Loucy (cell line): ENCODE results near the gene TNFRSF13B.
"Not testable (repeated sequence)": the region's sequence is repeated elsewhere in the genome, so short reads cannot be mapped to it uniquely, and the experiment has no call there.

Source experiments
- H2AFZ ChIP-seq: fragments of 200-600 bp; sonication (generic); 2 replicates; pipeline ENCODE4 v1.6.0; 2016; ENCODE audit warnings: antibody characterized with exemption, mild to moderate bottlenecking, low read length, moderate library complexity
- H3F3A ChIP-seq: fragments of 200-600 bp; 2 replicates; pipeline ENCODE4 v1.6.0; 2016; ENCODE audit warnings: antibody characterized with exemption, low read depth, mild to moderate bottlenecking
- H3K27me3 ChIP-seq: fragments of 200-600 bp; sonication (generic); 2 replicates; pipeline ENCODE4 v1.6.1; 2014; ENCODE audit warnings: low read length, mild to moderate bottlenecking; ENCODE audit not compliant: insufficient read depth, poor library complexity, severe bottlenecking
- H3K36me3 ChIP-seq: fragments of 200-600 bp; sonication (generic); 2 replicates; pipeline ENCODE4 v1.6.1; 2016; ENCODE audit warnings: low read length; ENCODE audit not compliant: insufficient read depth
- H3K4me1 ChIP-seq: fragments of 200-600 bp; sonication (generic); 2 replicates; pipeline ENCODE4 v1.5.1; 2014; ENCODE audit warnings: low read length, mild to moderate bottlenecking; ENCODE audit not compliant: insufficient read depth, poor library complexity, severe bottlenecking
- H3K4me2 ChIP-seq: fragments of 200-600 bp; sonication (generic); 2 replicates; pipeline ENCODE4 v1.6.0; 2014; ENCODE audit warnings: antibody characterized with exemption, low read length, low read depth, mild to moderate bottlenecking; ENCODE audit not compliant: poor library complexity, severe bottlenecking
- H3K4me3 ChIP-seq: fragments of 200-600 bp; sonication (generic); 2 replicates; pipeline ENCODE4 v1.5.1; 2014; ENCODE audit warnings: low read length, mild to moderate bottlenecking, mixed read lengths; ENCODE audit not compliant: poor library complexity, severe bottlenecking
- H3K79me2 ChIP-seq: fragments of 200-600 bp; sonication (generic); 2 replicates; pipeline ENCODE4 v1.6.1; 2014; ENCODE audit warnings: low read length; ENCODE audit not compliant: insufficient read depth
- H3K9ac ChIP-seq: fragments of 200-600 bp; sonication (generic); 2 replicates; pipeline ENCODE4 v1.6.0; 2014; ENCODE audit warnings: mild to moderate bottlenecking, low read depth, low read length, moderate library complexity; ENCODE audit not compliant: poor library complexity, severe bottlenecking
- H3K9me2 ChIP-seq: fragments of 200-600 bp; sonication (generic); replicated peaks from 2 replicates; pipeline ENCODE4 v1.6.1; 2016; ENCODE audit warnings: low read depth, low read length, mixed read lengths
- H3K9me3 ChIP-seq: fragments of 200-600 bp; sonication (generic); 2 replicates; pipeline ENCODE4 v1.6.1; 2014; ENCODE audit warnings: mild to moderate bottlenecking, antibody characterized with exemption, low read length, low read depth; ENCODE audit not compliant: insufficient read depth
- H4K20me1 ChIP-seq: fragments of 200-600 bp; sonication (generic); 2 replicates; pipeline ENCODE4 v1.6.0; 2014; ENCODE audit warnings: antibody characterized with exemption, low read length, mild to moderate bottlenecking; ENCODE audit not compliant: insufficient read depth, poor library complexity, severe bottlenecking
- CTCF ChIP-seq: fragments of 200-600 bp; sonication (generic); conservative IDR thresholded peaks from 2 replicates; pipeline ENCODE4 v1.5.1; 2014; ENCODE audit warnings: mild to moderate bottlenecking, antibody characterized with exemption, low read length
- EZH2phosphoT487 ChIP-seq: fragments of 200-600 bp; IDR thresholded peaks from 2 replicates; pipeline ENCODE4 v1.6.1; 2018; ENCODE audit warnings: antibody characterized with exemption, mild to moderate bottlenecking, moderate library complexity, borderline replicate concordance

The TNFRSF13B gene

DNA sequence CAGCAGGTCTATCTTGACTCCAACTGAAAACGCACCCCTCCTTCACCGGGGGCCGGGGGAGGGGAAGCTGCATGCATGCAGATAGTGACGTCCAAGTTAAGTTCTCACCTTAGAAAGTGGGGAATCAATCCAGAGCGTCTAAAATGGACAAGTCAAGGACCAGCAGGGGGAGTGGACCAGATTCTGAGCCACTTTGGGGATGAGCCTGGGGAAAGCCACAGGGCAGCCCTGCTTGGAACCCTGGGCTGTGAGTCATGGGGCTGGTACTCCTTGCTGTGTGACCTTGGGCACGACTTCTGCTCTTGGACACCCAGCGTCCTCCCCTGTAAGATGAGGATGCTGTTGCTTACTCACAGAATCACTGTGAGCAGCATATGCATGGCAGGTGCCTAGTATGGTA lies 9.1 kb downstream of the TNFRSF13B start:
- no peak overlapping the region for H3K9ac ChIP-seq
- TF ChIP-seq CTCF (no peak), EZH2phosphoT487 (no peak)
- H3K27me3 ChIP-seq, result no peaks in the 10 kb centered on the region
- H3K4me1 ChIP-seq, result no peaks in the 10 kb centered on the region
- no peaks in the 10 kb centered on the region for H3F3A ChIP-seq
- H3K36me3 ChIP-seq, result no peaks in the 10 kb centered on the region
- H2AFZ ChIP-seq, result no peak overlapping the region
- H4K20me1 ChIP-seq, result no peaks in the 10 kb centered on the region
- H3K4me2 ChIP-seq, result no peak overlapping the region
- no peak overlapping the region for H3K4me3 ChIP-seq
- H3K9me2 ChIP-seq, result no peaks in the 10 kb centered on the region
- no peaks in the 10 kb centered on the region for H3K79me2 ChIP-seq
- H3K9me3 ChIP-seq, result no peaks in the 10 kb centered on the region

DNA sequence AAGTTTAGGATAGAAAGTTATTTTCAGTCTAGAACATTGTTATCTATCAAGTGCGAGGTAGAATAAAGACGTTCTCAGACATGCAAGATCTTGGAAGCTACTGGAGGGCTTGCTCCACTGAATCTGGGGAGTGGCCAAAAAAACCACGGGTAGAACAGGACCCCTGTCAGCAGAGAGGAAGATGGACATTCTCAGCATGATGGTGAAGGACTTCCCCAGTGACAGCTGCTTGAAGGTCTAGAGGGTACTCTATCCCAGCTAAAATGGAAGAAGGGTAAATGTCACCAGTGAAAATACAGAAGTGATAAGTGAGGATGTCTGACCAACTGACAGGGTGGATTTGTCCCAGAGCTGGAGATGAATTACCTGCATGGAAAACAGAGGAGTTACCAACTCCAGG lies 10.1 kb downstream of the TNFRSF13B start:
- H3K9me2 ChIP-seq, result no peaks in the 10 kb centered on the region; the same call in 1 of the 2 replicates
- no peak overlapping the region for H3K4me2 ChIP-seq
- H3K27me3 ChIP-seq, result no peaks in the 10 kb centered on the region
- no peaks in the 10 kb centered on the region for H3K4me1 ChIP-seq
- H3K79me2 ChIP-seq, result no peaks in the 10 kb centered on the region
- no peak overlapping the region for H2AFZ ChIP-seq
- no peaks in the 10 kb centered on the region for H3F3A ChIP-seq
- no peaks in the 10 kb centered on the region for H3K36me3 ChIP-seq
- H3K4me3 ChIP-seq, result no peak overlapping the region
- no peaks in the 10 kb centered on the region for H4K20me1 ChIP-seq
- no peak for TF ChIP-seq EZH2phosphoT487
- TF ChIP-seq CTCF, result no peak
- no peak overlapping the region for H3K9ac ChIP-seq
- H3K9me3 ChIP-seq, result no peaks in the 10 kb centered on the region

DNA sequence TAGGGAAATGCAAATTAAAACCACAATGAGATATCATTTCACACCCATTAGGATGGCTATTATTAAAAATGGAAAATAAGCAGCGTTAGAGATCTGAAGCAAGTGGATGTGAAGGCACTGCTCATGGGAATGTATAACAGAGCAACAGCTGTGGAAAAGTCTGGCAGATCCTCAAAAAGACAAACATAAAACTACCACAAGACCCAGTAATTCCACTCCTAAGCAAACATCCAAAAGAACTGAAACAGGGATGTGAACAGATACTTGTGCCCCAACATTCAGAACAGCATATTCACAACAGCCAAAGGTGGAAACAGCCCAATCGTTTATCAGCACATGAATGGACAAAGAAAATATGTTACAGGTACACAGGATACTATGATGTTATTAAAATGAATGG lies 10.9 kb downstream of the TNFRSF13B start:
- H3K4me2 ChIP-seq, H3K79me2 ChIP-seq, H3K9me3 ChIP-seq, H3K4me3 ChIP-seq, H4K20me1 ChIP-seq, H3K36me3 ChIP-seq, H3F3A ChIP-seq, H3K4me1 ChIP-seq, H3K9me2 ChIP-seq, H3K27me3 ChIP-seq, H3K9ac ChIP-seq, H2AFZ ChIP-seq: not testable (repeated sequence)

DNA sequence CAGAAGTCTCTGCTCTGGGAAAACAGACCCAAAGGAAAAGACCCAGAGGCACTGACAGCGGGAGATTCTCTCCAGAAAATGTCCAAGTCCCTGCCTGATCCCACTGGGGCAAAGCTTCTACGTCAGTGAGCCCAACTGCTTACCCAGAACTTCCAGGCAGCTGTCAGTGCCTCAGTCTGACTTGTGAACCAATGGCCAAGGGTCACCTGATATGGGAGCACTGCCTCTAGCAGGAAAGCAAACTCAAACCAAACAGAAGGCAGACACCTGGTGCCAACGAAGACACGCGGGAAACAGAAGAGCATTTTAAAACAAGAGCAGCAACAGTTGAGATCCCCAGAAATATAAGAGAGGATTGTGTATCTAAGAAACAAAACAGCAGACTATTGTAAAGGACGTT lies 16.9 kb downstream of the TNFRSF13B start:
- not testable (repeated sequence) for H3K79me2 ChIP-seq, H3K4me1 ChIP-seq, H4K20me1 ChIP-seq, H2AFZ ChIP-seq, H3K9ac ChIP-seq, H3K27me3 ChIP-seq, H3K4me2 ChIP-seq, H3K9me3 ChIP-seq, H3K9me2 ChIP-seq, H3F3A ChIP-seq, H3K36me3 ChIP-seq, H3K4me3 ChIP-seq
